ENCODE results near the gene ANXA4. TPM values are rescaled to one million over a fixed set of nuclear protein-coding genes. Genes with fewer than 3 reads are reported as not detected.
A peak's percentile ranks its signal among the peaks of the same experiment; 100 is the strongest.

The ANXA4 gene
- total and polyA plus RNA-seq, 2 of the 13 experiments (the other 11 are each of a cell fraction or from before 2014, with no cell fraction given): 155 to 168 TPM

- TF ChIP-seq ZNF652 (CRISPR knock-in tag; IDR thresholded peaks at IDR 0.05; ENCODE audit: borderline replicate concordance, low read depth): no peak
- no peak for TF ChIP-seq NR3C1 (CRISPR knock-in tag; IDR thresholded peaks at IDR 0.05)
- peak; percentile 86 for TF ChIP-seq ERF (CRISPR knock-in tag; IDR thresholded peaks at IDR 0.05)
- TF ChIP-seq ZNF318 (CRISPR knock-in tag; IDR thresholded peaks at IDR 0.05): no peak
- TF ChIP-seq ZNF276 (CRISPR knock-in tag; IDR thresholded peaks at IDR 0.05; ENCODE audit: low read depth): no peak
- peak; percentile 93 for TF ChIP-seq CBX5 (CRISPR knock-in tag; IDR thresholded peaks at IDR 0.05; ENCODE audit: borderline replicate concordance)
- TF ChIP-seq CBX2 (IDR thresholded peaks at IDR 0.05; ENCODE audit: low read depth, low read length): no peak
- TF ChIP-seq CBX2 (CRISPR knock-in tag; IDR thresholded peaks at IDR 0.05; ENCODE audit: low read depth): no peak
- TF ChIP-seq MTA3 (CRISPR knock-in tag; IDR thresholded peaks at IDR 0.05): no peak
- TF ChIP-seq SMC3 (IDR thresholded peaks at IDR 0.05; ENCODE audit: low read length): peak; percentile 40; the same call in 1 of the 2 replicates
- no peak for TF ChIP-seq HDAC6 (IDR thresholded peaks at IDR 0.05; ENCODE audit: low read depth, low read length)
- TF ChIP-seq ZNF451 (CRISPR knock-in tag; IDR thresholded peaks at IDR 0.05): no peak
- peak; percentile 89 for TF ChIP-seq HNRNPL (IDR thresholded peaks at IDR 0.05; ENCODE audit: low read depth, low read length)
- TF ChIP-seq RBM39 (IDR thresholded peaks at IDR 0.05; ENCODE audit: low read depth, low read length, poor library complexity, severe bottlenecking): no peak
- no peak; the same call in 1 of the 2 replicates for TF ChIP-seq ZNF274 (CRISPR knock-in tag; IDR thresholded peaks at IDR 0.05)
- no peak; the same call in 1 of the 2 replicates for TF ChIP-seq MTA1 (CRISPR knock-in tag; IDR thresholded peaks at IDR 0.05; ENCODE audit: borderline replicate concordance)
Observed at GRCh38 chr2:69781321-69782248, 39.7 kb downstream of the ANXA4 start (continued).

Measured in HepG2 (cell line).